Measurements from ENCODE around the gene PHYHIPL.

The PHYHIPL gene

GRCh38 chr10:59175538-59176240, 754 bp upstream of the PHYHIPL start:
- Histone ChIP-seq H3K27ac (no peak overlapping the region), H3K9me3 (no peaks in the 10 kb centered on the region), H3K27me3 (peaks cover 62% of the 10 kb centered on the region), H3K4me1 (ENCODE audit: control insufficient read depth in 1 of 2, insufficient read depth in 1 of 2, low read depth in 1 of 2, low read length in 1 of 2) (no peaks in the 10 kb centered on the region), H3K4me3 (ENCODE audit: low read depth in 1 of 2, low read length in 1 of 2) (no peak overlapping the region), H3K36me3 (no peaks in the 10 kb centered on the region)
- TF ChIP-seq, protein P1, sequence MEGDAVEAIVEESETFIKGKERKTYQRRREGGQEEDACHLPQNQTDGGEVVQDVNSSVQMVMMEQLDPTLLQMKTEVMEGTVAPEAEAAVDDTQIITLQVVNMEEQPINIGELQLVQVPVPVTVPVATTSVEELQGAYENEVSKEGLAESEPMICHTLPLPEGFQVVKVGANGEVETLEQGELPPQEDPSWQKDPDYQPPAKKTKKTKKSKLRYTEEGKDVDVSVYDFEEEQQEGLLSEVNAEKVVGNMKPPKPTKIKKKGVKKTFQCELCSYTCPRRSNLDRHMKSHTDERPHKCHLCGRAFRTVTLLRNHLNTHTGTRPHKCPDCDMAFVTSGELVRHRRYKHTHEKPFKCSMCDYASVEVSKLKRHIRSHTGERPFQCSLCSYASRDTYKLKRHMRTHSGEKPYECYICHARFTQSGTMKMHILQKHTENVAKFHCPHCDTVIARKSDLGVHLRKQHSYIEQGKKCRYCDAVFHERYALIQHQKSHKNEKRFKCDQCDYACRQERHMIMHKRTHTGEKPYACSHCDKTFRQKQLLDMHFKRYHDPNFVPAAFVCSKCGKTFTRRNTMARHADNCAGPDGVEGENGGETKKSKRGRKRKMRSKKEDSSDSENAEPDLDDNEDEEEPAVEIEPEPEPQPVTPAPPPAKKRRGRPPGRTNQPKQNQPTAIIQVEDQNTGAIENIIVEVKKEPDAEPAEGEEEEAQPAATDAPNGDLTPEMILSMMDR (IDR thresholded peaks at IDR 0.05): no peak

GRCh38 chr10:59177031-59177797, 771 bp downstream of the PHYHIPL start:
- no peaks in the 10 kb centered on the region for H3K9me3 ChIP-seq
- peaks cover 62% of the 10 kb centered on the region for H3K27me3 ChIP-seq
- no peaks in the 10 kb centered on the region for H3K4me1 ChIP-seq (ENCODE audit: control insufficient read depth in 1 of 2, insufficient read depth in 1 of 2, low read depth in 1 of 2, low read length in 1 of 2)
- no peak overlapping the region for H3K27ac ChIP-seq
- no peak overlapping the region for H3K4me3 ChIP-seq (ENCODE audit: low read depth in 1 of 2, low read length in 1 of 2)
- no peaks in the 10 kb centered on the region for H3K36me3 ChIP-seq
- TF ChIP-seq, protein P1 (IDR thresholded peaks at IDR 0.05): no peak

DNA sequence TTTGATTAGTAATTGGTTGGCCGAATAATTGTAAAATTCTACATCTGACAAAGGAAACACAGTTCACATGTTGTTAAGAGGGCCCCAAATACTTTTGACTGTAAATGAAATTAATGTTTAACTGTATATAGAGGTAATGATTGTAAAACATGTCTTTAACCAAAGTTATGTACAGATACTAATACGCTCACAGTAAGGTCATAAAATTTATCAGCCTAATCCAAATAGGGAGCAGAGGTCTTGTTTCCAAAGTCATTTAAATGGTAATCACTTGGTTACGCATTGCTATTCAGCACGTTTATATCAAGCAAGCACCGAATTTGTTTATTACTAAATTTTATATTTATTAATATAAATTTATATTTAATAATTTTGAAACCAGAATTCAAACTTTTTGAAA, 1.4 kb downstream of the PHYHIPL start:
- Histone ChIP-seq H3K27me3 (peaks cover 62% of the 10 kb centered on the region), H3K36me3 (no peaks in the 10 kb centered on the region), H3K27ac (no peak overlapping the region), H3K4me1 (ENCODE audit: control insufficient read depth in 1 of 2, insufficient read depth in 1 of 2, low read depth in 1 of 2, low read length in 1 of 2) (no peaks in the 10 kb centered on the region), H3K9me3 (no peaks in the 10 kb centered on the region), H3K4me3 (ENCODE audit: low read depth in 1 of 2, low read length in 1 of 2) (no peak overlapping the region)
- TF ChIP-seq, protein P1 (IDR thresholded peaks at IDR 0.05): no peak

DNA sequence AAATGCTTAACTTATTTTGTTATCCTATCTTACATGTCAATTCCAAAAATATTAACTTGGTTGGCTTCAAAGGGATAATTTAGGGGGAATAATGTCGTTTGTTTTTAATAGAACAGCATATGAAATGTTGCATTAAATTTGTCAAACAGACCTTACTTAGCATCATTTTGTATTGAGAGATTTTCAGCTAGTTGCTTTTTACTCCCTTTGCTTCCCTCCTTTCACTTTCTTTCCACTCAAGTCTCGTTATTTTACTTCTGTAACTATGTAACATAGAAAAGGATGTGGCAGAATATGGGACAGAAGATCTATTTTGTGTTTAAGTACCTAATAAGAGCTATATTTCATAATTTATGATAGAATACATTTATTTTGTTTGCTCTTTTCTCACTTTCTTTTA, 2.6 kb downstream of the PHYHIPL start:
- Histone ChIP-seq H3K36me3 (no peaks in the 10 kb centered on the region), H3K27me3 (peaks cover 59% of the 10 kb centered on the region), H3K27ac (no peak overlapping the region), H3K9me3 (no peaks in the 10 kb centered on the region), H3K4me3 (ENCODE audit: low read depth in 1 of 2, low read length in 1 of 2) (no peak overlapping the region), H3K4me1 (ENCODE audit: control insufficient read depth in 1 of 2, insufficient read depth in 1 of 2, low read depth in 1 of 2, low read length in 1 of 2) (no peaks in the 10 kb centered on the region)
- TF ChIP-seq, protein P1 (IDR thresholded peaks at IDR 0.05): no peak

DNA sequence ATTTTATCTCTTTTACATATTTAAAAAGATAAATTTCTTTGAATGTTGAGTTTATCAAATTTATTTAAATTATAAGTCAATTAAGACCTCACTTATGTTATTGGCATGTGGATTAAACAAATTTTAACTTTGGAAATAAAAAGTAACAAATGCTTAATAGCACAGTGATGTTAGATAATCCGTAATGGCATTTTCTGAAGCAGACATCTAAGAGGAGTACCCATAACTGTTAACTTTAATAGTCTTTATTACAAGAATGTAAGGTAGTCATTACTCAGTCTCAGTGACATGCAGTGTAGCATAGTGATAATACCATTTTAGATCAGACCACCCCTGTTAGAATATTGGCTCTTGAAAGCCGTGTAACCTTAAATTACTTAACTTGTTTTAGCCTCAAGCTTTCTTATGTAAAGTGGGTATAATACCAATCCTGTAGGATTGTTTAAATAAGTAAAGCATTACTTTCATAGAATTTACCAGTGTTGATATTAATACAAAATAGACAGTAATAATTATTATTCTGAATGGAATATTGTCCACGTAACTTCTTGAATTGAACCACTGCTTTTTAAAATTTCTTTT, 4.3 kb downstream of the PHYHIPL start:
- TF ChIP-seq, protein P1 (IDR thresholded peaks at IDR 0.05): no peak
- H3K27me3 ChIP-seq: peaks cover 42% of the 10 kb centered on the region
- no peaks in the 10 kb centered on the region for H3K9me3 ChIP-seq
- H3K27ac ChIP-seq: no peak overlapping the region
- no peaks in the 10 kb centered on the region for H3K4me1 ChIP-seq (ENCODE audit: control insufficient read depth in 1 of 2, insufficient read depth in 1 of 2, low read depth in 1 of 2, low read length in 1 of 2)
- no peak overlapping the region for H3K4me3 ChIP-seq (ENCODE audit: low read depth in 1 of 2, low read length in 1 of 2)
- H3K36me3 ChIP-seq: no peaks in the 10 kb centered on the region

Data from neutrophil (primary cell).